ENCODE data around the gene SORL1. TPM values are rescaled to one million over a fixed set of nuclear protein-coding genes. Genes with fewer than 3 reads are reported as not detected.

The SORL1 gene
- total RNA-seq, 1 experiment from 2014 or later, result 4.9 TPM

Other genes with a start within 250 kb of the SORL1 start
- gene SC5D, start 159.5 kb upstream of the SORL1 start, total RNA-seq (2014; rRNA removed; shearing (Covaris generic)), result 20.0 and 26.6 TPM in 2 replicates

Data from HT1080 (cell line).